ENCODE data around the gene ADAMTSL2. TPM values are rescaled to one million over a fixed set of nuclear protein-coding genes. Genes with fewer than 3 reads are reported as not detected.

ADAMTSL2 gene
- total and polyA plus RNA-seq, 2 of the 13 experiments (the other 11 are each of a cell fraction or from before 2014, with no cell fraction given), result 1.9 to 3.8 TPM

DNA sequence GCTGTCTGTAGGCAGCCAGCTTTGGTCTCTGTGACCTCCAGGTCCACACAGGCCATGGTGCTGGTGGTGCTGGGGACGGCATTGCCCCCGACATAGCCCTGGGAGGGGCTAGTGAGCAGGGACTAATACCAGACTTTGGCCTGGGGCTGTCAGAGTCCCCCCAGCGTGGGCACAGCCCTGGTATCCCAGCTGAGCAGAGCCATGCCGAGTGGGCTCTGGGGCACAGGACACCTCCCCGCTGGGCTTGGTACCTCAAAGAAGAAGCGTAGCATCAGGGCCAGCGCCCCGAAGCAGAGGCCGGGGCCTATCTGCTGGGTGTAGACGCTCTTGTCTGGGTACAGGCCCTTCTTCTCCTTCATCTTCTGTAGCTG lies 19.3 kb upstream of the ADAMTSL2 start:
- H4K20me1 ChIP-seq (ENCODE audit: insufficient read depth, low read length), result no peaks in the 10 kb centered on the region
- H3K27ac ChIP-seq (ENCODE audit: extremely low read length, insufficient read depth, low read length), result no peak overlapping the region
- H3K4me1 ChIP-seq (ENCODE audit: insufficient read depth, low read length), result peaks cover 26% of the 10 kb centered on the region
- TF ChIP-seq, protein P1, sequence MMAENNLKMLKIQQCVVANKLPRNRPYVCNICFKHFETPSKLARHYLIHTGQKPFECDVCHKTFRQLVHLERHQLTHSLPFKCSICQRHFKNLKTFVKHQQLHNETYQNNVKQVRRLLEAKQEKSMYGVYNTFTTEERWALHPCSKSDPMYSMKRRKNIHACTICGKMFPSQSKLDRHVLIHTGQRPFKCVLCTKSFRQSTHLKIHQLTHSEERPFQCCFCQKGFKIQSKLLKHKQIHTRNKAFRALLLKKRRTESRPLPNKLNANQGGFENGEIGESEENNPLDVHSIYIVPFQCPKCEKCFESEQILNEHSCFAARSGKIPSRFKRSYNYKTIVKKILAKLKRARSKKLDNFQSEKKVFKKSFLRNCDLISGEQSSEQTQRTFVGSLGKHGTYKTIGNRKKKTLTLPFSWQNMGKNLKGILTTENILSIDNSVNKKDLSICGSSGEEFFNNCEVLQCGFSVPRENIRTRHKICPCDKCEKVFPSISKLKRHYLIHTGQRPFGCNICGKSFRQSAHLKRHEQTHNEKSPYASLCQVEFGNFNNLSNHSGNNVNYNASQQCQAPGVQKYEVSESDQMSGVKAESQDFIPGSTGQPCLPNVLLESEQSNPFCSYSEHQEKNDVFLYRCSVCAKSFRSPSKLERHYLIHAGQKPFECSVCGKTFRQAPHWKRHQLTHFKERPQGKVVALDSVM (CRISPR knock-in tag; IDR thresholded peaks at IDR 0.05), result no peak
- TF ChIP-seq, protein P2, sequence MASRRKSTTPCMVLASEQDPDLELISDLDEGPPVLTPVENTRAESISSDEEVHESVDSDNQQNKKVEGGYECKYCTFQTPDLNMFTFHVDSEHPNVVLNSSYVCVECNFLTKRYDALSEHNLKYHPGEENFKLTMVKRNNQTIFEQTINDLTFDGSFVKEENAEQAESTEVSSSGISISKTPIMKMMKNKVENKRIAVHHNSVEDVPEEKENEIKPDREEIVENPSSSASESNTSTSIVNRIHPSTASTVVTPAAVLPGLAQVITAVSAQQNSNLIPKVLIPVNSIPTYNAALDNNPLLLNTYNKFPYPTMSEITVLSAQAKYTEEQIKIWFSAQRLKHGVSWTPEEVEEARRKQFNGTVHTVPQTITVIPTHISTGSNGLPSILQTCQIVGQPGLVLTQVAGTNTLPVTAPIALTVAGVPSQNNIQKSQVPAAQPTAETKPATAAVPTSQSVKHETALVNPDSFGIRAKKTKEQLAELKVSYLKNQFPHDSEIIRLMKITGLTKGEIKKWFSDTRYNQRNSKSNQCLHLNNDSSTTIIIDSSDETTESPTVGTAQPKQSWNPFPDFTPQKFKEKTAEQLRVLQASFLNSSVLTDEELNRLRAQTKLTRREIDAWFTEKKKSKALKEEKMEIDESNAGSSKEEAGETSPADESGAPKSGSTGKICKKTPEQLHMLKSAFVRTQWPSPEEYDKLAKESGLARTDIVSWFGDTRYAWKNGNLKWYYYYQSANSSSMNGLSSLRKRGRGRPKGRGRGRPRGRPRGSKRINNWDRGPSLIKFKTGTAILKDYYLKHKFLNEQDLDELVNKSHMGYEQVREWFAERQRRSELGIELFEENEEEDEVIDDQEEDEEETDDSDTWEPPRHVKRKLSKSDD (CRISPR knock-in tag; IDR thresholded peaks at IDR 0.05; ENCODE audit: low read depth), result no peak
- TF ChIP-seq ZNF207 (IDR thresholded peaks at IDR 0.05; ENCODE audit: borderline replicate concordance) (no peak), ARNT2 (CRISPR knock-in tag; IDR thresholded peaks at IDR 0.05; ENCODE audit: low read depth) (no peak), ZBTB21 (CRISPR knock-in tag; IDR thresholded peaks at IDR 0.05) (no peak)
- TF ChIP-seq, protein P3, sequence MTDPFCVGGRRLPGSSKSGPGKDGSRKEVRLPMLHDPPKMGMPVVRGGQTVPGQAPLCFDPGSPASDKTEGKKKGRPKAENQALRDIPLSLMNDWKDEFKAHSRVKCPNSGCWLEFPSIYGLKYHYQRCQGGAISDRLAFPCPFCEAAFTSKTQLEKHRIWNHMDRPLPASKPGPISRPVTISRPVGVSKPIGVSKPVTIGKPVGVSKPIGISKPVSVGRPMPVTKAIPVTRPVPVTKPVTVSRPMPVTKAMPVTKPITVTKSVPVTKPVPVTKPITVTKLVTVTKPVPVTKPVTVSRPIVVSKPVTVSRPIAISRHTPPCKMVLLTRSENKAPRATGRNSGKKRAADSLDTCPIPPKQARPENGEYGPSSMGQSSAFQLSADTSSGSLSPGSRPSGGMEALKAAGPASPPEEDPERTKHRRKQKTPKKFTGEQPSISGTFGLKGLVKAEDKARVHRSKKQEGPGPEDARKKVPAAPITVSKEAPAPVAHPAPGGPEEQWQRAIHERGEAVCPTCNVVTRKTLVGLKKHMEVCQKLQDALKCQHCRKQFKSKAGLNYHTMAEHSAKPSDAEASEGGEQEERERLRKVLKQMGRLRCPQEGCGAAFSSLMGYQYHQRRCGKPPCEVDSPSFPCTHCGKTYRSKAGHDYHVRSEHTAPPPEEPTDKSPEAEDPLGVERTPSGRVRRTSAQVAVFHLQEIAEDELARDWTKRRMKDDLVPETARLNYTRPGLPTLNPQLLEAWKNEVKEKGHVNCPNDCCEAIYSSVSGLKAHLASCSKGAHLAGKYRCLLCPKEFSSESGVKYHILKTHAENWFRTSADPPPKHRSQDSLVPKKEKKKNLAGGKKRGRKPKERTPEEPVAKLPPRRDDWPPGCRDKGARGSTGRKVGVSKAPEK (CRISPR knock-in tag; IDR thresholded peaks at IDR 0.05; ENCODE audit: borderline replicate concordance), result no peak
- ChIA-PET POLR2A (no interaction called here), CTCF (ENCODE audit: low intra/inter-chr PET ratio, low total read pairs) (no interaction called here)
- H3K79me2 ChIP-seq (ENCODE audit: insufficient read depth, low read length), result no peaks in the 10 kb centered on the region
- no peak overlapping the region for H3K4me2 ChIP-seq (ENCODE audit: low read depth, low read length)
- WGBS (ENCODE audit: low lambda C conversion rate), result 38% methylated on average over 3 of the region's 10 CpGs
- DNase-seq (ENCODE audit: low spot score) (no peak), FAIRE-seq (no peak), ATAC-seq (no peak)
- H3K27me3 ChIP-seq (ENCODE audit: control insufficient read depth in 1 of 2, insufficient read depth in 2 of 2, low read length in 2 of 2), result peaks cover 5 to 72% of the 10 kb centered on the region in 2 experiments; a peak in 3 of 5 replicates
- intact Hi-C loops (cut with micrococcal nuclease; ENCODE audit: unreplicated experiment), result no loop called here
- BruUV-seq (replicated peaks), result no TSS peak
- in situ Hi-C loops (cut with HindIII; ENCODE audit: extremely low pct_ligation_motif_present, low pct_unique_long_range_greater_than_20kb), result no loop called here
- H2AFZ ChIP-seq (ENCODE audit: low read length), result no peak overlapping the region
- no peaks in the 10 kb centered on the region for H3K9me3 ChIP-seq (ENCODE audit: low read length)
- H3K36me3 ChIP-seq (replicated peaks in 1 of 2; ENCODE audit: control insufficient read depth in 1 of 2, insufficient read depth in 2 of 2, low read length in 2 of 2), result no peaks in the 10 kb centered on the region
- H3K4me3 ChIP-seq (replicated peaks in 1 of 3; ENCODE audit: insufficient read depth in 1 of 3, low read depth in 2 of 3, low read length in 3 of 3), result no peak overlapping the region
- H3K9ac ChIP-seq (ENCODE audit: insufficient read depth, low read depth, low read length), result no peak overlapping the region
